GM23248 (cell line): ENCODE results near the gene GLIPR1. TPM values are rescaled to one million over a fixed set of nuclear protein-coding genes. Genes with fewer than 3 reads are reported as not detected.
A peak's percentile ranks its signal among the peaks of the same experiment; 100 is the strongest.
"Not testable (repeated sequence)": the region's sequence is repeated elsewhere in the genome, so short reads cannot be mapped to it uniquely, and the experiment has no call there.

Source experiments
- DNase-seq: peaks from one replicate; pipeline ENCODE4 v3.0.0-alpha.2; 2015
- H2AFZ ChIP-seq: fragments of 200-600 bp; sonication (generic); 2 replicates; pipeline ENCODE4 v1.6.1; 2016; ENCODE audit warnings: antibody characterized with exemption
- H3F3A ChIP-seq: fragments of 200-600 bp; sonication (generic); 2 replicates; pipeline ENCODE4 v1.6.1; 2016; ENCODE audit warnings: mild to moderate bottlenecking, antibody characterized with exemption, mixed run types; ENCODE audit not compliant: insufficient read depth
- H3K27ac ChIP-seq: fragments of 200-600 bp; sonication (generic); 2 replicates; pipeline ENCODE4 v1.5.1; 2016; ENCODE audit warnings: mild to moderate bottlenecking
- H3K27me3 ChIP-seq: fragments of 200-600 bp; sonication (generic); replicated peaks from 2 replicates; pipeline ENCODE4 v1.6.1; 2016; ENCODE audit warnings: mild to moderate bottlenecking; ENCODE audit not compliant: insufficient read depth
- H3K36me3 ChIP-seq: fragments of 200-600 bp; sonication (generic); 2 replicates; pipeline ENCODE4 v1.6.1; 2016; ENCODE audit warnings: low read depth, mild to moderate bottlenecking
- H3K4me1 ChIP-seq: fragments of 200-600 bp; sonication (generic); 2 replicates; pipeline ENCODE4 v1.6.1; 2016; ENCODE audit warnings: mild to moderate bottlenecking; ENCODE audit not compliant: insufficient read depth
- H3K4me2 ChIP-seq: fragments of 200-600 bp; sonication (generic); one replicate; pipeline ENCODE4 v1.6.1; 2016; ENCODE audit warnings: mild to moderate bottlenecking; ENCODE audit not compliant: unreplicated experiment
- H3K4me3 ChIP-seq: fragments of 200-600 bp; sonication (generic); 2 replicates; pipeline ENCODE4 v1.5.1; 2016; ENCODE audit warnings: mild to moderate bottlenecking
- H3K79me2 ChIP-seq: fragments of 200-600 bp; sonication (generic); 2 replicates; pipeline ENCODE4 v1.6.1; 2016; ENCODE audit warnings: mild to moderate bottlenecking; ENCODE audit not compliant: insufficient read depth
- H3K9ac ChIP-seq: fragments of 200-600 bp; sonication (generic); 2 replicates; pipeline ENCODE4 v1.6.1; 2016; ENCODE audit warnings: mild to moderate bottlenecking
- H3K9me2 ChIP-seq: fragments of 200-600 bp; sonication (generic); 2 replicates; pipeline ENCODE4 v1.6.1; 2016; ENCODE audit warnings: mixed run types, mild to moderate bottlenecking, moderate library complexity; ENCODE audit not compliant: insufficient read depth
- H3K9me3 ChIP-seq: fragments of 200-600 bp; sonication (generic); one replicate; pipeline ENCODE4 v1.6.1; 2017; ENCODE audit warnings: low read depth
- H4K20me1 ChIP-seq: fragments of 200-600 bp; sonication (generic); 2 replicates; pipeline ENCODE4 v1.6.0; 2016; ENCODE audit not compliant: insufficient read depth
- EZH2 ChIP-seq: fragments of 200-600 bp; sonication (generic); IDR thresholded peaks from 2 replicates; pipeline ENCODE4 v1.6.1; 2018; ENCODE audit warnings: antibody characterized with exemption, mild to moderate bottlenecking; ENCODE audit not compliant: insufficient read depth, poor library complexity, severe bottlenecking
- EZH2phosphoT487 ChIP-seq: fragments of 200-600 bp; sonication (generic); IDR thresholded peaks from 2 replicates; pipeline ENCODE4 v1.6.1; 2018; ENCODE audit warnings: antibody characterized with exemption, moderate library complexity, mild to moderate bottlenecking, low read depth; ENCODE audit not compliant: insufficient read depth
- WGBS, 2 experiments: methylation state at CpG; one replicate each; pipeline ENCODE4 v1.1.6; 2015 to 2017; ENCODE audit warnings: low lambda C conversion rate in 2 of 2, low coverage in 1 of 2; ENCODE audit errors: missing lambda C conversion rate in 2 of 2; 5-methylcytosine and 5-hydroxymethylcytosine counted together
- in situ Hi-C: fragments of 300-500 bp; cut with MboI; formaldehyde crosslinking; loops from 2 replicates; pipeline ENCODE4 v1.15.0; 2020
- polyA plus RNA-seq: library from polyadenylated mRNA; unstranded; fragments of >200 nt; fragmentation: Nextera tagmentation; extraction: Ambion mirVana; gene quantifications from 2 replicates; pipeline ENCODE4 v1.2.1, GENCODE V29; 2016
- total RNA-seq: library from RNA; depleted of rRNA; stranded (reverse); fragments of >200 nt; shearing (Covaris generic); gene quantifications from 2 replicates; pipeline ENCODE4 v1.2.3, GENCODE V29; 2014

GLIPR1 gene
- total and polyA plus RNA-seq, 2 experiments from 2014 or later = 272 to 507 TPM

GRCh38 chr12:75452675-75453330 is 27.8 kb upstream of the GLIPR1 start:
- Histone ChIP-seq H3K4me3 (no peak overlapping the region), H3F3A (peaks cover 4% of the 10 kb centered on the region; the same call in 1 of the 2 replicates), H3K4me1 (peaks cover 12% of the 10 kb centered on the region), H3K27me3 (no peaks in the 10 kb centered on the region), H3K9me2 (no peaks in the 10 kb centered on the region; the same call in 1 of the 2 replicates), H3K79me2 (no peaks in the 10 kb centered on the region), H2AFZ (0 out of 2 replicates have a peak overlapping the region, but pooled peaks have one; percentile 14), H3K9ac (no peak overlapping the region), H3K27ac (no peak overlapping the region), H3K4me2 (peak overlapping the region; percentile 14), H3K9me3 (peaks cover 3% of the 10 kb centered on the region), H4K20me1 (no peaks in the 10 kb centered on the region), H3K36me3 (no peaks in the 10 kb centered on the region)
- DNase-seq = peak; percentile 81
- WGBS, 2 experiments = 71 to 73% methylated on average over 3 of the region's 3 CpGs
- TF ChIP-seq EZH2phosphoT487 = no peak
- no peak for TF ChIP-seq EZH2
- in situ Hi-C loops = no loop called here

DNA sequence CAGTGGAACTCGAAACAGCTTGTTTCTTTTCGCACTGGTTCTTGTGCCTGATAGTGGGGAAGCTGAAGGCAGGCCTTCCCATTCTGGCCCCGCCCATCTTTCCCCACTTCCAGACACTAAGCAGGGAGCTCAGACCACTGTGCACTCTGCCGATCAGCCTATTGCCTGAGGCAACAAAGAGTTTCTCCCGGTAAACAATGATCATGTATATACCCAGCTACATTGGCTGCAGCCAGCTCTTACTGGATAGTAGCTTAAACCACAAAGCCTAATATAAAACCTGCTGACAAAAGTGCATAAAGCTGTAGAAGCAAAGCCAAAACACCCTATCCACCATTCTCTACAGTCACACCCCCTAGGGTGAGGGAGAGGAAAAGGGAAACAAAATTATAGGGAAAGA is 24.7 kb upstream of the GLIPR1 start:
- H4K20me1 ChIP-seq = no peaks in the 10 kb centered on the region
- DNase-seq = no peak
- H3K9me2 ChIP-seq = no peaks in the 10 kb centered on the region; the same call in 1 of the 2 replicates
- peaks cover 13% of the 10 kb centered on the region for H3K4me1 ChIP-seq
- H3K9ac ChIP-seq = no peak overlapping the region
- H3K4me2 ChIP-seq = no peak overlapping the region
- peaks cover 7% of the 10 kb centered on the region for H3F3A ChIP-seq
- 73 to 74% methylated on average over 5 of the region's 5 CpGs for WGBS, 2 experiments
- no peak overlapping the region for H3K4me3 ChIP-seq
- H3K27me3 ChIP-seq = no peaks in the 10 kb centered on the region
- TF ChIP-seq EZH2phosphoT487 = no peak
- TF ChIP-seq EZH2 = no peak
- peaks cover 3% of the 10 kb centered on the region for H3K9me3 ChIP-seq
- no peak overlapping the region for H3K27ac ChIP-seq
- H2AFZ ChIP-seq = no peak overlapping the region
- H3K79me2 ChIP-seq = no peaks in the 10 kb centered on the region
- no peaks in the 10 kb centered on the region for H3K36me3 ChIP-seq
- in situ Hi-C loops = no loop called here

- Histone ChIP-seq H3F3A (peaks cover 8% of the 10 kb centered on the region), H3K4me3 (no peak overlapping the region), H3K27me3 (no peaks in the 10 kb centered on the region), H3K9ac (no peak overlapping the region), H4K20me1 (no peaks in the 10 kb centered on the region), H3K9me3 (peaks cover 3% of the 10 kb centered on the region), H2AFZ (no peak overlapping the region), H3K36me3 (no peaks in the 10 kb centered on the region), H3K27ac (no peak overlapping the region), H3K79me2 (no peaks in the 10 kb centered on the region), H3K4me1 (peaks cover 14% of the 10 kb centered on the region), H3K9me2 (no peaks in the 10 kb centered on the region; the same call in 1 of the 2 replicates), H3K4me2 (no peak overlapping the region)
- 98 to 100% methylated on average over 1 of the region's 1 CpG for WGBS, 2 experiments
- TF ChIP-seq EZH2phosphoT487 (no peak), EZH2 (no peak)
- DNase-seq = no peak
- in situ Hi-C loops = no loop called here
Measured at GRCh38 chr12:75457191-75457590, 23.4 kb upstream of the GLIPR1 start.

DNA sequence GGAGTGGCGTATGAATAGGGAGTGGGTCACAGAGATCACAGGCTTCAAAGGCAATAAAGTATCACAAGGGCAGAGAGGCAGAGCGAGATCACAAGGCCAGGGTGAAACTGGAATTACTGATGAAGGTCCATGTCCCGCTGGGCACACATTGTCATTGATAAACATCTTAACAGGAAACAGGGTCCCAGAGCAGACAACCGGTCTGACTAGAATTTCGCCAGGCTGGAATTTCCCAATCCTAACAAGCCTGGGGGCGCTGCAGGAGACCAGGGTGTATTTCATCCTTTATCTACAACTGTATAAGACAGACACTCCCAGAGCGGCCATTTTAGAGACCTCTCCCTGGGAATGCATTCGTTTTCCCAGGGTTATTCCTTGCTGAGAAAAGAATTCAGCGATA is 22.7 kb upstream of the GLIPR1 start:
- H3K4me1 ChIP-seq, H3K9me3 ChIP-seq, H3K4me2 ChIP-seq, H3F3A ChIP-seq, H4K20me1 ChIP-seq, H3K9me2 ChIP-seq, in situ Hi-C loops, H3K79me2 ChIP-seq, H3K36me3 ChIP-seq, H3K27me3 ChIP-seq, DNase-seq, H3K4me3 ChIP-seq, H2AFZ ChIP-seq, H3K9ac ChIP-seq, H3K27ac ChIP-seq: not testable (repeated sequence)
- WGBS, 2 experiments = 89 to 92% methylated on average over 9 of the region's 9 CpGs
